Measurements from ENCODE around the gene HCRTR1. TPM values are rescaled to one million over a fixed set of nuclear protein-coding genes. Genes with fewer than 3 reads are reported as not detected.

Gene HCRTR1
- total RNA-seq, 6 donors from 2014 or later: 2.1 TPM; not detected in 5

DNA sequence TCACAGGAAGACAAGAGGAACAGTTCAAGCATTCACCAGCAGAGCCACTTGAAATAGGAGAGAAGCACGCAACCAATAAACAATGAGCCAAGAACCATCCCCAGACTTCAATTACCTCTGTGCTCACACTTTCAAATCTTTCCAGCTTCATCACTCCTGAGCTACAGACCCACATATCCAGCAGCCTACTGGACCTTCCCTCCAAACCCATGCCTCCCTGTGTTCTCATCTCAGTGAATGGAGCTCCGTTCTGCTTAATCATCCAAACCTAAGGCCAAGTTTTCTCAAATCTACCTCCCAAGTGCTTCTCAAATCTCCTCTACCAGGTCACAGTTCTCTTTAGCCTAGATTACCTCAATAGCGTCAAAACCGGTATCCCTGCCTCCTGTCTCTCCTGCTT lies 23.5 kb downstream of the HCRTR1 start:
- TF ChIP-seq, protein P1, sequence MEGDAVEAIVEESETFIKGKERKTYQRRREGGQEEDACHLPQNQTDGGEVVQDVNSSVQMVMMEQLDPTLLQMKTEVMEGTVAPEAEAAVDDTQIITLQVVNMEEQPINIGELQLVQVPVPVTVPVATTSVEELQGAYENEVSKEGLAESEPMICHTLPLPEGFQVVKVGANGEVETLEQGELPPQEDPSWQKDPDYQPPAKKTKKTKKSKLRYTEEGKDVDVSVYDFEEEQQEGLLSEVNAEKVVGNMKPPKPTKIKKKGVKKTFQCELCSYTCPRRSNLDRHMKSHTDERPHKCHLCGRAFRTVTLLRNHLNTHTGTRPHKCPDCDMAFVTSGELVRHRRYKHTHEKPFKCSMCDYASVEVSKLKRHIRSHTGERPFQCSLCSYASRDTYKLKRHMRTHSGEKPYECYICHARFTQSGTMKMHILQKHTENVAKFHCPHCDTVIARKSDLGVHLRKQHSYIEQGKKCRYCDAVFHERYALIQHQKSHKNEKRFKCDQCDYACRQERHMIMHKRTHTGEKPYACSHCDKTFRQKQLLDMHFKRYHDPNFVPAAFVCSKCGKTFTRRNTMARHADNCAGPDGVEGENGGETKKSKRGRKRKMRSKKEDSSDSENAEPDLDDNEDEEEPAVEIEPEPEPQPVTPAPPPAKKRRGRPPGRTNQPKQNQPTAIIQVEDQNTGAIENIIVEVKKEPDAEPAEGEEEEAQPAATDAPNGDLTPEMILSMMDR (IDR thresholded peaks at IDR 0.05): no peak
- TF ChIP-seq EP300 (IDR thresholded peaks at IDR 0.05): no peak
- no peak for TF ChIP-seq POLR2AphosphoS5 (IDR thresholded peaks at IDR 0.05)
- no peak for TF ChIP-seq POLR2A (IDR thresholded peaks at IDR 0.05)
- WGBS, 2 donors: 68 to 73% methylated on average over 4 of the region's 4 CpGs
- Histone ChIP-seq H3K4me1 (peaks cover 59 to 84% (median 66%) of the 10 kb centered on the region in 4 donors), H3K27me3 (no peaks in the 10 kb centered on the region), H3K9me3 (no peaks in the 10 kb centered on the region), H3K4me3 (no peak overlapping the region), H3K36me3 (no peaks in the 10 kb centered on the region), H3K27ac (peak overlapping the region in 1 of 4 donors; percentile 50)
- DNase-seq (no peak), ATAC-seq (ENCODE audit: low FRiP score in 2 of 2) (no peak)

DNA sequence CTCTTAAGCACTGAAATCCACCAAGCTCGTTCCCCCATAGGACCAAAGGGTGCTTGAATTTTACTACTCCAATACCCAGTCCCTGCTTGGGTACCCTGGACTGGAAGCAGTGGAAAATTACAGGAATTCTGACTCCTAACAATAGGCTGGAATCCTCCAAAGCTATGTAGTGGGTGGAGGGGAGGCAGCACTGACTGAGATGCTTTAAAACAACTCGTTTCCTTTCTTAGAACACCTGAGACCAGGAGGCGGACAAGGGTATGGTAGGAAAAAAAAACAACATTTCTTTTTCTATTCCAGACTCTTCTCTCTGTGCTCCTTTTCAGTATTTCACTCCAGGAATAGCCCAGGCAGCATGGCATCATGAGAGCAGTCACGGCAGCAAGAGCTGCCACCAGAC lies 24.9 kb downstream of the HCRTR1 start:
- no peak for DNase-seq

DNA sequence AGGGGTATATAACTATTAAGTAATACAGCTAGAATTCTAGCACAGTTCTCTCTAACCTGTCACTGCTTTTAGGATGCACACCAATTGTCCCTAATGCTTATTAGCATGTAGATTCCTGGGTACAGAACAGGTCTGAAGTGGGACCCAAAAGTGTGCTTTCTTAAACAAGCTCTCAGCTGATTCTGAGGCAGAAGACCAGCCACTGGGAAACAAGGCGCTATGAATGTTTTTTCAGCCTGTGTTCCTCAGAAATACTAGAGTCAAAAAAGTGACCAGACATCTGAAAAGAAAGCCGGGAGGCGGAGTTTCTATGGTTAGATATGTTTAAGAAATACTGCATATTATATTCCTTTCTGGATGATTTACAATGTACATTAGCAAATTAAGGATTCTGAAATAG lies 25.4 kb downstream of the HCRTR1 start:
- ATAC-seq (ENCODE audit: low FRiP score in 2 of 2): no peak
- Histone ChIP-seq H3K36me3 (no peaks in the 10 kb centered on the region), H3K27me3 (no peaks in the 10 kb centered on the region), H3K4me3 (no peak overlapping the region), H3K9me3 (no peaks in the 10 kb centered on the region), H3K4me1 (peaks cover 56 to 70% (median 59%) of the 10 kb centered on the region in 4 donors), H3K27ac (peak overlapping the region in 1 of 4 donors; percentile 97)
- DNase-seq: no peak
- TF ChIP-seq POLR2A (IDR thresholded peaks at IDR 0.05) (no peak), EP300 (IDR thresholded peaks at IDR 0.05) (no peak), POLR2AphosphoS5 (IDR thresholded peaks at IDR 0.05) (no peak)
- TF ChIP-seq, protein P1 (IDR thresholded peaks at IDR 0.05): no peak
- 92 to 95% methylated on average over 3 of the region's 3 CpGs for WGBS, 2 donors

More for the DNA sequence above, 24.9 kb downstream of the HCRTR1 start:
- no peaks in the 10 kb centered on the region for H3K9me3 ChIP-seq
- H3K4me3 ChIP-seq: no peak overlapping the region
- H3K4me1 ChIP-seq: peaks cover 59 to 74% (median 63%) of the 10 kb centered on the region in 4 donors
- H3K36me3 ChIP-seq: no peaks in the 10 kb centered on the region
- WGBS, 2 donors: 72 to 88% methylated on average over 4 of the region's 4 CpGs
- no peak overlapping the region for H3K27ac ChIP-seq
- no peak for ATAC-seq (ENCODE audit: low FRiP score in 2 of 2)
- TF ChIP-seq EP300 (IDR thresholded peaks at IDR 0.05) (no peak), POLR2AphosphoS5 (IDR thresholded peaks at IDR 0.05) (no peak), POLR2A (IDR thresholded peaks at IDR 0.05) (no peak)
- TF ChIP-seq, protein P1 (IDR thresholded peaks at IDR 0.05): no peak
- H3K27me3 ChIP-seq: no peaks in the 10 kb centered on the region

DNA sequence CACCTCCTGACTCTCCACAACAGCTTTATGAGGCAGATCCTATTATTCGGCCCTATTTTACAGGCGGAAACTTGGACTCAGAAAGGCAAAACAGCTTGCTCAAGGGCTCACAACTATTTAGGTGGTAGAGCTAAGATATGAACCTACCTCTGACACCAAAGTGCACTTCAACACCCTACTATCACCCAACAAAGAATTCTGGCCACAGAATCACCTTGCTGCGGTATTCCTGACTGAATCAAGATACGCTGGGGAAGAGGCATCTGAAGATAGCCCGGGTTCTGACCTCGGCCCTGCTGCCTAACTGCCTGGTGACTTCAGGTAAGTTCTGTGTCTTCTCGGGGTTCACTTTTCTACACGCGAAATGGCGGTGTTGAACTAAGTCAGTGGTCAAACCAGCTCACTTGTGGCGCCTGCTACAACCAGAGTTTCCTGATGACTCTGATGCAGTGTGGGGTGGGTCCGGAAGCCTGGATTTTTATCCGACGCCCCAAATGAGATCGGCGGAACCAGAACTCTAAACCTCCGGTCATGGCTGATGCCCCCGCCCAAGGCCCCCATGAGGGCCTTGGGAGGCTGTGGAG lies 26.6 kb downstream of the HCRTR1 start:
- Histone ChIP-seq H3K9me3 (no peaks in the 10 kb centered on the region), H3K27ac (peak overlapping the region; percentile 97 to 99 (median 98)), H3K27me3 (no peaks in the 10 kb centered on the region), H3K4me3 (peak overlapping the region; percentile 54 to 85 (median 76)), H3K36me3 (no peaks in the 10 kb centered on the region), H3K4me1 (peaks cover 46 to 59% (median 49%) of the 10 kb centered on the region in 4 donors)
- 6 to 7% methylated on average over 2 to 18 of the region's 18 CpGs for WGBS, 2 donors
- ATAC-seq (ENCODE audit: low FRiP score in 2 of 2) (no peak), DNase-seq (no peak)
- TF ChIP-seq POLR2A (IDR thresholded peaks at IDR 0.05): no peak
- TF ChIP-seq, protein P1 (IDR thresholded peaks at IDR 0.05): no peak
- no peak for TF ChIP-seq POLR2AphosphoS5 (IDR thresholded peaks at IDR 0.05)
- no peak for TF ChIP-seq EP300 (IDR thresholded peaks at IDR 0.05)

All from upper lobe of left lung (tissue), 6 donors.